ENCODE results near the gene SPRED2. TPM values are rescaled to one million over a fixed set of nuclear protein-coding genes. Genes with fewer than 3 reads are reported as not detected.

Gene SPRED2
- polyA plus RNA-seq, 1 donor from 2014 or later: 5.3 TPM

GRCh38 chr2:65340898-65341681 lies 91.3 kb downstream of the SPRED2 start:
- Histone ChIP-seq H3F3A (ENCODE audit: insufficient read depth, low read length, poor library complexity, severe bottlenecking) (no peaks in the 10 kb centered on the region), H3K27me3 (ENCODE audit: insufficient read depth, low read depth, low read length) (no peaks in the 10 kb centered on the region), H3K9ac (ENCODE audit: low read length) (no peak overlapping the region), H3K27ac (ENCODE audit: low read length) (no peak overlapping the region), H3K9me3 (ENCODE audit: low read length) (no peaks in the 10 kb centered on the region), H3K4me3 (ENCODE audit: low read length) (no peak overlapping the region), H4K20me1 (ENCODE audit: insufficient read depth) (no peaks in the 10 kb centered on the region), H3K36me3 (ENCODE audit: insufficient read depth, low read length) (no peaks in the 10 kb centered on the region), H3K9me2 (ENCODE audit: insufficient read depth, low read length) (no peaks in the 10 kb centered on the region), H2AFZ (ENCODE audit: low read depth, low read length) (no peak overlapping the region), H3K79me2 (replicated peaks; ENCODE audit: insufficient read depth, low read length) (no peaks in the 10 kb centered on the region), H3K4me2 (ENCODE audit: low read length) (no peak overlapping the region)
- TF ChIP-seq POLR2AphosphoS5 (IDR thresholded peaks at IDR 0.05) (no peak), TAF1 (IDR thresholded peaks at IDR 0.05; ENCODE audit: low read depth) (no peak), EZH2 (IDR thresholded peaks at IDR 0.05; ENCODE audit: borderline replicate concordance, insufficient read depth, low read length, poor library complexity, severe bottlenecking) (no peak), RAD21 (conservative IDR thresholded peaks at IDR 0.05) (no peak), EP300 (conservative IDR thresholded peaks at IDR 0.05; ENCODE audit: poor library complexity, severe bottlenecking) (no peak), MXI1 (conservative IDR thresholded peaks at IDR 0.05; ENCODE audit: poor library complexity, severe bottlenecking) (no peak), REST (IDR thresholded peaks at IDR 0.05; ENCODE audit: borderline replicate concordance) (no peak), CTCF (IDR thresholded peaks at IDR 0.05; ENCODE audit: poor library complexity, severe bottlenecking) (no peak), SMC3 (conservative IDR thresholded peaks at IDR 0.05; ENCODE audit: poor library complexity) (no peak)

DNA sequence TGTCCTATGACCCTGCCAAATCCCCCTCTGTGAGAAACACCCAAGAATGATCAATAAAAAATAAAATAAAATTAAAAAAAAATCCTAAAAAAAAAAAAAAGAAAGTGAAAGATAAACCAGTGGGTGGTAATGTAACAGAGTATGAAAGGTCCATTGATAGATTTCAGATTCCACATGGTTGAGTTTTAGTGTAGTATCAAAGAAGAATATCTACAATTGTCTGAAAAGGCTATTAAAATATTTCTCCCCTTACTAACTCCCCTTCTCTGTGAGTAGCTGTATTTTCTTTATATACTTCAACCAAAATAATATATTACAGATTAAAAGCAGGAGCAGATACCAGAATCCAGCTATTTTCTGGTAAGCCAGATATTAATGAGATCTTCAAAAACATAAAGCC lies 92.8 kb downstream of the SPRED2 start:
- Histone ChIP-seq H3K79me2 (replicated peaks; ENCODE audit: insufficient read depth, low read length) (no peaks in the 10 kb centered on the region), H4K20me1 (ENCODE audit: insufficient read depth) (no peaks in the 10 kb centered on the region), H3F3A (ENCODE audit: insufficient read depth, low read length, poor library complexity, severe bottlenecking) (no peaks in the 10 kb centered on the region), H3K27ac (ENCODE audit: low read length) (no peak overlapping the region), H3K4me3 (ENCODE audit: low read length) (no peak overlapping the region), H2AFZ (ENCODE audit: low read depth, low read length) (no peak overlapping the region), H3K27me3 (ENCODE audit: insufficient read depth, low read depth, low read length) (no peaks in the 10 kb centered on the region), H3K4me2 (ENCODE audit: low read length) (no peak overlapping the region), H3K9ac (ENCODE audit: low read length) (no peak overlapping the region), H3K9me2 (ENCODE audit: insufficient read depth, low read length) (no peaks in the 10 kb centered on the region), H3K9me3 (ENCODE audit: low read length) (no peaks in the 10 kb centered on the region), H3K36me3 (ENCODE audit: insufficient read depth, low read length) (no peaks in the 10 kb centered on the region)
- TF ChIP-seq MXI1 (conservative IDR thresholded peaks at IDR 0.05; ENCODE audit: poor library complexity, severe bottlenecking): no peak
- no peak for TF ChIP-seq REST (IDR thresholded peaks at IDR 0.05; ENCODE audit: borderline replicate concordance)
- TF ChIP-seq EZH2 (IDR thresholded peaks at IDR 0.05; ENCODE audit: borderline replicate concordance, insufficient read depth, low read length, poor library complexity, severe bottlenecking): no peak
- no peak for TF ChIP-seq SMC3 (conservative IDR thresholded peaks at IDR 0.05; ENCODE audit: poor library complexity)
- TF ChIP-seq CTCF (IDR thresholded peaks at IDR 0.05; ENCODE audit: poor library complexity, severe bottlenecking): no peak
- no peak for TF ChIP-seq EP300 (conservative IDR thresholded peaks at IDR 0.05; ENCODE audit: poor library complexity, severe bottlenecking)
- TF ChIP-seq POLR2AphosphoS5 (IDR thresholded peaks at IDR 0.05): no peak
- no peak for TF ChIP-seq TAF1 (IDR thresholded peaks at IDR 0.05; ENCODE audit: low read depth)
- no peak for TF ChIP-seq RAD21 (conservative IDR thresholded peaks at IDR 0.05)
